Stimulated activated CD8-positive, alpha-beta memory T cell treated with anti-CD3 and anti-CD28 coated beads, Interleukin-7, amount 100 ng/mL, for 1 hour (primary cell): ENCODE data around the gene KCNK16.

Experiments used
- DNase-seq, 2 donors: peaks; one replicate each; pipeline ENCODE4 v3.0.0-alpha.2; 2020; ENCODE audit warnings: low read depth in 2 of 2

Gene KCNK16

DNA sequence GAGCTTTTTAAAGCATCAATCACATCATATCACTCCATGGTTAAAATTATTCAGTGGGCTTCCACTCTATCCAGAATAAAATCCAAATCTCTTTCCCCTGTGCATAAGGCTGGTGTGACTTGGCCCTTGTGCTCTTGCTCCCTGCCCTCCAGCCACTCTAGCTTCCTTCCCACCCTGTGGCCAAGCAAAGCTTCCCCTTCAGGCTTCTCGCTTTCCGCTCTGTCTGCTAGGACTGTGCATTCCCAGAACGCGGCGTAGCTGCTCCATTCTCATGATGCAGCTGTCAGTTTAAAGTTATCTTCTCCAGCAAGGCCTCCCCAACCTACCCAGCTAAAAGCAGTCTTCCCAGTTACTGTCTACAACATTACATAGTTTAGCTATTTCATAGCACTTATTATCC lies 19.4 kb upstream of the KCNK16 start:
- no peak for DNase-seq

DNA sequence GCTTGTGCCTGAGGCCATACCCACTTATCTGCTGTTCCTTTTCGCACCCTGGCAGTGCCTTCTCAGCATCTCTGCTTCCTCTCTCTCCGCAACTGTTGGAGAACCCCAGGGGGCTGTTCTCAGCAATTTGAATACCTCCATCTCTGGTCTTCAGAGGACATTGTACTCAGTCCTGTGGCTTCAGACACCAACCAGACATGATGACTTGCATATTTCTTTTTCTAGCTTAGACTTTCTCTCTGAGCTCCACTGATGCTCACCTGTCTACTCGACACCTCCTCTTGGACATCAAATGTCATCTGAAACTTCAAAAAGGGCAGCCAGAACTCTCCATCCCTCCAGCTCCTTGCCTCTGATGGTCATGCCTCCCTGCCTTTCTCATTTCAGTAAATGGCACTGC lies 18.9 kb upstream of the KCNK16 start:
- DNase-seq, result no peak

DNA sequence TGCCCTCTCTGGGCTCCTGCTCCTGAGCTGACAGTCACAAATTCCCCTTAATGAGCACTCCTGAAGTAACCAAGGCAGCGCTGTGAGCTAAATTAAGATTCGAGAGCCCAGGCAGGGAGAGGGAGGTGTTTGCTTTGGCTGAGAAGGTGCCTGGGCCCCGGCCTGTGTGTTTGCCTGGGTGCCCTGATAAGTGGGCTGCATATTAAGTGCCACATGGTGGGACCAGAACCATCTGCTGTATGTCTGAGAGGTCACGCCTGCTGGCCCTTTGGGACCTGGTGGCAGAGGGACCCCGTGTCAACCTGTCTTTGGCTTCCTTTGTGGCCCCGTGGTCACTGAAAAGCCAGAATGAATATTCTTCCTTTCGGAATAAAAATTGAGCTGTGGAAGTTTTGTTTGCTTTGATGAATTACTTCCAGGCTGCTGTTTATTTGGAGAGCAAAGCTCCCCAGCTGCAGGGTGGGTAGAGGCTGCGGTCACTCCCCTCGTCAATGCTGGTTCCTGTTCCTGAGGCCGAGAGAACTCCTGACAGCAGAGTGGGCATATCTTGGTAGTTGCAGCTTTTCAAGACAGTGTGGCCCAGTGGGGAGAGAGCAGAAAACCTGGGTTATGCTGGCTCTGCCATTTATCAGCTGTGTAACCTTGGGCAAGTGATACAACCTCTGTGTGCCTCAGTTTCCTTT lies 17.5 kb upstream of the KCNK16 start:
- no peak for DNase-seq

DNA sequence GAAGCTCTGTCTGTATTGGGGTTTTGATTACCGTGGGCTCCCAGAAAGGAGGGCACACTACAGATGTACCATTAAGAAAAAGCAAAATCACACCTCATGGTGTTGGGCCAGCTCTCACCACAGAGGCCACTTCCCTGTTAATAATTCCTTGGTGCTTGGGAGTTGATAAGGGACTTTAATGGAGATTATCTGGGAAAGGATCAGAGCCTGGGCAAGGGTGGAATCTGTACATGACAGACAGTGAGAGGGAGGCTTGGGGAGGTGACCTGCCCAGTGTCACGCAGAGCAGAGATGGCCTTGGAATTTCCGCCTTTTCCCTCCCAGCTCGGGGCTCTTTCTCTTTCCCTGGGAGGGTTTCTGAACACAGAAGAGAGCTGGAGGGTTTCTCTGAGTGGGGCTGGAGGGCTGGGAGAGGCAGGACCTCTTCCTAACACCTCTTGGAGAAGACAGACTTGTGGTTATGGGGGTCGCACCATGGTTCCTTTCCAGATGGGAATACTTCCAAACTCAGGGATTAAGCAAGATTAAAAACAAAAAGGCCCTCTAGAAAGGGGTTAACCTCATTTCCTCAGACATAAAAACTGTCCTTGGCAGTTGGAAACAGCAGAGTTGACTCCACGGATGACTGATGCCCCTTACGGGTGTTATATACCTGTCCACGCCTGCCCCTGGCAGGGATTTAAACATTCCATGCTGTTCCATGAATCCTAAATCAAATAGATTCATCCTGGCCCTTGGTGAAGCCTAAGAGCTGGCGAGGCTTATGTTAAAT lies 16.8 kb upstream of the KCNK16 start:
- no peak for DNase-seq

- DNase-seq, result no peak
Measured at GRCh38 chr6:39338397-39338796, 15.9 kb upstream of the KCNK16 start.

DNA sequence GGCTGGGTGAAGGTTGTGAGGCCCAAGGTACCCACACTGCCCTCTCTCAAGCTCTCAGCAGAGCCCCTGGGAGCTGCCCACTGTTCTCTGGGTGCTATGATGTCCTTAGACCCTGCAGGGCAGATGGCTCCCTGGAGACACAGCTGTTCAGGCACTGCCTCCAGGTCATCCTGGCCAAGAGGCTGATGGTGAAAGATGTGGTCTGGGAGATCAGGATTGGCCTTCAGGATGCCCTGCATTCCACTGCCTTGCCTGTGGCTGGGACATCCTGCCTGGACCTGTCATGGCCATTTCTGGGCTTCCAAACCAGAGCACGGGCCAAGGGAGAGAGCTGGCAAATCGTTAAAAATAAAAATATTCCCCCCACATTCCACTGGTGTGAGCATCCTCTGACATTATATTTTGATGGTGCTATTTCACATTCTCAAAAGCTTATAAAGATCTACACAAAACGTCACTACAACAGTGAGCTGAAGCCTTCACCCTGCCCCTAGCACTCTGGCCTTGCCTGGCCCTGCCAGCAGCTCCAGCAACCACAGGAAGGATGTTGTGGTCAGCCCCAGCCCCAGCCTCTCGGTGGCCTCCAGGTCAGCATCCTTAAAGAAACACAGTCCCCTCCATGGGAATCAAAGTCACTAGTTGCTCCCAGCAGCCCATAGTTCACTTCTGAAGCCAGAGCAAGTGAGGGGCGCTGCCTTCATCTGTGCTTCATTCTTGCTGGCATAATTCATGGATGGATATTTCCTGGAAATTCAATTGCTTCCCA lies 13.5 kb upstream of the KCNK16 start:
- DNase-seq, result no peak

- no peak for DNase-seq
Measured at GRCh38 chr6:39333644-39334438, 11.3 kb upstream of the KCNK16 start.

GRCh38 chr6:39330476-39330875 lies 8.0 kb upstream of the KCNK16 start:
- DNase-seq, result no peak

DNA sequence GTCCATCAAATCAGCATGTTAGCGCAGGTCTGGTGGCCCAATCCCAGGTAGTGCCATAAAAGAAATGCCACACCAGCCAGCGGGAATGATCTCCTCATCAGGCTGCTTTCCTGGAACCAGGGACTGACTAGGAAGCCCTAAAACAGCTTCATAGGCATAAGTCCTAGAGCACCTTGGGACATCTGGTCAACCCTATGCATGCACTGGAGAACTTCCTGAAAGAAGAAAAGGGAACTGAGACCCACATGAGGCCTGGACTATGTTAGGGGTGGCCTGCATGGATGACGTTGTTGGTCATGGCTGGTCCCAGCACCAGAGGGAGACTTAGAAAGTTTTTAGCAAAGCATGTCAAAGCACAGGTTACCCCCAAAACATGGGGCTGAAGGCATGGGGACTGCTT lies 7.6 kb upstream of the KCNK16 start:
- no peak for DNase-seq

GRCh38 chr6:39328066-39328465 lies 5.6 kb upstream of the KCNK16 start:
- no peak for DNase-seq

- no peak for DNase-seq
Measured at GRCh38 chr6:39327507-39327906, 5.0 kb upstream of the KCNK16 start.

GRCh38 chr6:39321761-39322160 lies 741 bp downstream of the KCNK16 start:
- DNase-seq, result no peak

DNA sequence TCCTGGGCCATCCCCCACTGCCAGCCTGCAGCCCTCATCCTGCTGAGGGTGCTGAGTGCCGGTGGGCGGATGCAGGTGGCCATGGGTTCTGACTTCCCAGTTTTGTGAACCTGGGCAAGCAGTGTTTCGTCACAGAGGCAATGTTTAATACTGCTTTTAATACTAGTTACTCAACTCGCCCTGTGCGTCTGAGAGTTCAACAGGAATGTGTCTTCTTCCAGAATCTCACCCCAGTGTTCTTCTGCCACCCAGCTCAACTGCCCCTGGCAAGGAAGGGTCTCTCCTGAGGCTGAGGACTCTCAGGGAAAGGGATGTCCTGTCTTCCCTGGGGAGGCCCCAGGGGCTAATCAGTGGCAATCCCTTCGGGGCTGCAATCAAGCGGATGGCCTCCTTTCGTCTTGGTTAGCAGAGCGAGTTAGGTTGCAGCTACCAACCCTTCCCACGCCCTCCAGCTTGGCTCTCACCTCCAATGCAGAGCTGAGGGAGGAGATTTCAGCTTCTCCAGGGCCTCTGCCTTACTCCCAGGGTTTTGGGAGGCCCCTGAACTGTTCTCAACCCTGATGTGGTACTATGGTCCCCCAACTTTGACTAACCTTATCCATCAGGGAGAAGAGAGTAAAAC lies 2.0 kb downstream of the KCNK16 start:
- DNase-seq, result no peak

DNA sequence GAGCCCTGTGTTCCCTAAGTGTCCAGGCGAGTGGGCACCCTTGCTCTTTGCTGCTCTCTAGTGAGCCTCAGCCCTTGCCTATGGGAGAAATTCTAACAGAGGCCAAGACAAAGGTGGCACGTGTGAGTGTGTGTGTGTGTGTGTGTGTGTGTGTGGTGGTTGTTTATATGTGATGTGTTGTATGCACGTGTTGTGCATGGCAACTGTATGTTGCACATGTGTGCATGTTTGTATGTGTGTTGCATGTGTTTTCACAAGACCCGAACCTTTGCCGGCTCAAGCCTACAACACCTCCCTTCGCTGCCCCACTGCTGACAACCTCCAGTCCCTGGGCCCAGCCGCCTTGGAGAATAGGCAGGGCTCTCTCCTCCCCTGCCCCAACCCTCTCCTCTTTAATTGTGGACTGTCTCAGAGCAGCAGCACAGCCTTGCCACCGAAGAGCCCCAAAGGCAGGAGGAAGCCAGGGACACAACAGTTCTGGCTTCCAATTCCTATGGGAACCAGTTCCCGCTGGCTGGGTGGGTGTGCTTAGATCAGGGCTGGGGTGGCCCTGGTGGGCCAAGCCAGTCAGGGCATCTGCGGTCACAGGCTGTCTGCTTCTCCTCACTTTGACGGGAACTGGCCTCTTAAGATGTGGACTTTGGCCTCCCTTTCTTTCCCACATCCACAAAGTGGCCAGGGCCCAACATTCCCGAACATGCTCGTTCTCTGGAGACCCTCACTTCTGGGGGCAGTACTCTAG lies 2.7 kb downstream of the KCNK16 start:
- no peak for DNase-seq

GRCh38 chr6:39317256-39317655 lies 5.2 kb downstream of the KCNK16 start:
- DNase-seq, result no peak

DNA sequence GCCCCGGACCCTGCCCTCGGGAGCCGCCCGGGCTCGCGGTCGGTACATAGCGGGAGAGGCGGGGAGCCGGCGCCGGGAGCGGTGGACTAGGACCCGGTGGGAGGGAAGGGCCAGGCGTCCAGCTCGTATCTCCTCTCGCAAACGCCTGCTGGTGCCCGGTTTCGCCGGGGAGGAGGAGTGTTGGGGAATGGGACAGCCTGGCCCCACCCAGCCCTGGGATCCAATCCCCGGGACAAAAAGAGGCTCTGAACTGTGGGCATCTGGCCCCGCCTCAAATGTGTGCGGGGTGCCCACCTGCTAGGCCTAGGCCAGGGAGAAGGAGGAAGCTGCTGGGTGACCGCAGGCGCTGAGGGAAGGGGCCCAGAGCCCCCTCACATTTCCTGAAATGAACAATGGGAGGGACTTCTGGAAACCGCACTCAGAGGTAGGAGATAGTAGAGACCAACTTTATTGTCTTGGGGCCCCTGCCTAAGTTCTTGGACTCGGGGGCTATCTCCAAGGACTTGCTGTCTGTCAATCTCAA lies 8.2 kb downstream of the KCNK16 start, which contains the start of gene KCNK17:
Gene KCNK17, minus strand, starts transcription at position 147 of the 523 bp plus-strand sequence. Its CDS starts 99 bp downstream, at position 48.
- no peak for DNase-seq

DNA sequence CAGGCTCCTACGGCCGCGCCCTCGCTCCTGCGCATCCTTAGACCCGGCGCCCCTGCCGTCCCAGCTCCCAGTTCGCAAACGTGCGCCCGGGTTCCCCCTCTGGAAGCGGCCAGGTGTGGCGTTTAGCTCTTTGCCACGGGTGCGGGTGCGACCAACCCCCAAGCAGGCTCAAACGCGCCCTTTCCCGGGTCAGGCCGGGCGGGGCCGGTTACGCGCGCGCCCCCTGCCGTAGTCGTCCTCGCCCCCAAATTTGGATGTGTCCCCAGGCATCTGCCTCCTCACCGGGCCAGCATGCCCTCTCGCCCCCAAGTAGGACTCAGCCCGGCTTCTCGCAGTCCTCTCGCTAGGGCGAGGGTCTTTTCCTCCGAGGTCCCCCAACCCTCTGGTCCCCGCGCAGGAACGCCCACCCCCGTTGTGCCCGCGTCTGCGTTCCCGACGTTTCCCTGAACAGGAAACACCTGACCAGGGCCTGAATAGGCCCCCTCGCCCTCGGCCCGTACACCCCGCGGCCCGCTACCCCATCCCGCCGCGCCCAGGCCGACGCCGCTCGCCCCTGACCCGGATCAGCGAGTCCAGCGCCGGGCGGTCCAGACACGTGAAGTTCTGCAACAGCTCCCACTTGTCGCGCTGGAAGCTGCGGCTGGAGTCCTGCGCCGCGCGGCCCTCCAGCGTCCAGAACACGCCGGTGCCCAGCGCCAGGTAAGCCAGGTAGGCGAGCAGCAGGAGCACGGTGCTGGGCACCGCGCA lies 8.8 kb downstream of the KCNK16 start:
- no peak for DNase-seq

DNA sequence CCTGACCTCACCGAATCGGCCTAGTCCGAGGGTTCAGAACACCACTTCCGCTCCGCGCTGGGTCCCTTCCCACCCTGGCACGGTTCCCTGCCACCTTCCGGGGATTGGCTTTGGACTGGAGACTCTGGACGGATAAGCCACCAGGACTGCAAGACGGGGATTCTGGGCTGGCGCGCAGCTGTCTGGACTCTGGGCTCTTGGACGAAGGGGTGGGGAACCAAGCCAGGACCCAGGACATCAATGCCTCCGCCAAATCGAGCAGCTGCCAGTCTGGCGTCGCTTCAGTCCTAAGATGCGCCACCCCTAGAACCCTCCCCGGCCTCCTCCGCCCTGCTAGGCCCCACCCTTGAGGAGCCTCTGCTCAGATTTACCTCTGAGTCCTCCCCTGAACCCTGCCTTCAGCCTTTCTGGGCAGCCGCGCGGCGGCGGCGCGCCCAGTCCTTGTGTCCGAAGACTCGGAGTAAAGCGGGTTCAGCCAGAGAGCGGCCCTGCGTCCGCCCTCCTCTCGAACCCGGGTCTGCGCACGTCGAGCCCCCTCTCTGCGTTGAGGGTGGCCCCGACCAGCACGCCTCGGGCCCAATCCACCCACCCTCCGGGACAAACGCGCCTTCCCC lies 9.5 kb downstream of the KCNK16 start:
- DNase-seq, result no peak

GRCh38 chr6:39310542-39310941 lies 12.0 kb downstream of the KCNK16 start:
- DNase-seq, result no peak
